OCI-LY7 (cell line): ENCODE data around the gene ZDHHC14. TPM values are rescaled to one million over a fixed set of nuclear protein-coding genes. Genes with fewer than 3 reads are reported as not detected.
"Not testable (repeated sequence)": the region's sequence is repeated elsewhere in the genome, so short reads cannot be mapped to it uniquely, and the experiment has no call there.

Source experiments
- BruUV-seq: library from RNA; stranded (reverse); fragments of 400-500 nt; replicated peaks from 2 replicates; lab custom pipeline; 2021; lab: Mats Ljungman, UMichigan
- CTCF ChIA-PET: fragments of 300-600 bp; sonication (Branson Sonifier 250); formaldehyde crosslinking; loops from one replicate; lab custom pipeline; 2022; ENCODE audit warnings: antibody characterized with exemption; ENCODE audit not compliant: unreplicated experiment; lab: Charles Lee
- POLR2A ChIA-PET: fragments of 300-600 bp; sonication (Branson Sonifier 250); formaldehyde crosslinking; loops from one replicate; lab custom pipeline; 2022; ENCODE audit warnings: antibody characterized with exemption; lab: Charles Lee
- DNase-seq: peaks from one replicate; pipeline ENCODE4 v3.0.0-alpha.2; 2015; ENCODE audit warnings: low spot score
- H2AFZ ChIP-seq: fragments of 200-600 bp; sonication (generic), shearing (Covaris generic); 2 replicates; pipeline ENCODE4 v1.6.1; 2014; ENCODE audit warnings: mild to moderate bottlenecking, antibody characterized with exemption, low read length, moderate library complexity
- H3K27ac ChIP-seq: fragments of 200-600 bp; sonication (generic); 2 replicates; pipeline ENCODE4 v1.5.1; 2014; ENCODE audit warnings: mixed run types, low read depth, mild to moderate bottlenecking, moderate library complexity, low read length, inconsistent platforms; ENCODE audit not compliant: poor library complexity, severe bottlenecking
- H3K36me3 ChIP-seq: fragments of 200-600 bp; sonication (generic); 2 replicates; pipeline ENCODE4 v1.6.1; 2014; ENCODE audit warnings: mild to moderate bottlenecking, antibody characterized with exemption, low read length, moderate library complexity, mixed read lengths; ENCODE audit not compliant: insufficient read depth
- H3K4me1 ChIP-seq: fragments of 200-600 bp; sonication (generic); 2 replicates; pipeline ENCODE4 v1.5.1; 2014; ENCODE audit warnings: mild to moderate bottlenecking, low read length; ENCODE audit not compliant: insufficient read depth, poor library complexity, severe bottlenecking
- H3K4me2 ChIP-seq: fragments of 200-600 bp; sonication (generic); 2 replicates; pipeline ENCODE4 v1.6.1; 2014; ENCODE audit warnings: mild to moderate bottlenecking, low read length
- H3K4me3 ChIP-seq: fragments of 200-600 bp; sonication (generic); 2 replicates; pipeline ENCODE4 v1.5.1; 2014; ENCODE audit warnings: mild to moderate bottlenecking, low read depth, low read length; ENCODE audit not compliant: poor library complexity, severe bottlenecking
- H3K79me2 ChIP-seq: fragments of 200-600 bp; sonication (generic); 2 replicates; pipeline ENCODE4 v1.6.1; 2016; ENCODE audit warnings: low read depth, mild to moderate bottlenecking, low read length, moderate library complexity, mixed read lengths; ENCODE audit not compliant: insufficient read depth
- H3K9me2 ChIP-seq: fragments of 200-600 bp; sonication (generic); 2 replicates; pipeline ENCODE4 v1.6.1; 2016; ENCODE audit warnings: mild to moderate bottlenecking, low read length, mixed read lengths; ENCODE audit not compliant: insufficient read depth
- H3K9me3 ChIP-seq: fragments of 200-600 bp; sonication (generic); 2 replicates; pipeline ENCODE4 v1.6.1; 2014; ENCODE audit warnings: mild to moderate bottlenecking, mixed run types, low read length, mixed read lengths
- H4K20me1 ChIP-seq: fragments of 200-600 bp; sonication (generic); 2 replicates; pipeline ENCODE4 v1.6.1; 2014; ENCODE audit warnings: mild to moderate bottlenecking, antibody characterized with exemption, low read length, moderate library complexity, mixed read lengths; ENCODE audit not compliant: insufficient read depth
- CTCF ChIP-seq: fragments of 200-600 bp; sonication (generic); conservative IDR thresholded peaks from 2 replicates; pipeline ENCODE4 v1.5.1; 2014; ENCODE audit warnings: mild to moderate bottlenecking, antibody characterized with exemption, low read length, moderate library complexity, mixed read lengths
- EZH2phosphoT487 ChIP-seq: fragments of 200-600 bp; sonication (generic); IDR thresholded peaks from 2 replicates; pipeline ENCODE4 v1.6.1; 2018; ENCODE audit warnings: low read depth, borderline replicate concordance, mild to moderate bottlenecking, mixed run types, antibody characterized with exemption, low read length, moderate library complexity, mixed read lengths
- intact Hi-C: fragments of 100-400 bp; cut with micrococcal nuclease; formaldehyde crosslinking; loops from one replicate; pipeline ENCODE4 v1.10.0; 2022; ENCODE audit not compliant: unreplicated experiment
- total RNA-seq, 2 experiments: library from RNA; depleted of rRNA in 1 of 2; stranded (reverse); fragments of >200 nt in 1 of 2; shearing (Covaris generic) in 1 of 2; gene quantifications; 2 replicates each; pipeline ENCODE4 v1.2.3, GENCODE V29; 2014 to 2022

Gene ZDHHC14
- total RNA-seq, 2 experiments from 2014 or later, result 0.69 to 3.0 TPM

DNA sequence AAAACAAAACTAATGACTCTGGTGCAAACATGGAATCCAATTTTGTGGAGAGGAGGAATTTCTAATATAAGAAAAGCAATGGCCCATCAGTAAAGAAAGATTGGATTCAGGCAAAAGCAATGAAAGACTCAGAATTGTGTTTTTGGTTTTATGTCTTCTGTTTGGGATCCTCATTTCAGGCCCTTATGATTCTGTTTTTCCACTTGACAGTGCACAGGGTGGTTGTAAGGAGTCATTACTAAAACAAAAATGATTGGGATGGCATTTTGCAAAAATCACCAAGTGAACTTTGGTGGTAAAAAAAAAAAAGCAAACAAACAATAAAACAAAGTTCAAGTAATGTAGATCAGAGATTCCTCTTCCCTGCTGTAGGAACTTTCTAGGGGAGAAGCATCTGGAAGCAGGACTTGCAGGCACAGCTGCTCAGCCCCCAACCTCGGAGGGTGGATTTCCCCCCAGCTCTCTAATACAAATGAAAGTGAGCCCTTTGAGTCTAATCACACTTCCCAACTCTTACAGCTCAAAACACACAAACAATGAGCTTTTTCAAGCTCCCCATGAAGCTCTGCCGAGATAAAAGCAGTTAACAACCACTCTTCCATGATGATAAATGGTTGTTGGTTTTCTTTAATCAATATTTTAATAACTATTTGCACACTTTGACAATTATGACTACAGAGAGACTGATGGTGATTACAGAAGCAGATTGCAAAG is 177.7 kb downstream of the ZDHHC14 start:
- Histone ChIP-seq H3K36me3 (no peaks in the 10 kb centered on the region), H3K9me3 (no peaks in the 10 kb centered on the region), H3K4me1 (peaks cover 76% of the 10 kb centered on the region), H2AFZ (peak overlapping the region; percentile 46; the same call in 1 of the 2 replicates), H3K9me2 (no peaks in the 10 kb centered on the region), H3K27ac (peak overlapping the region; percentile 79), H3K4me3 (no peak overlapping the region), H3K4me2 (peak overlapping the region; percentile 70), H3K79me2 (no peaks in the 10 kb centered on the region), H4K20me1 (no peaks in the 10 kb centered on the region)
- intact Hi-C loops, result loop anchor here (5.0 to 10.0 kb wide), 2 partner anchors 176 to 194 kb away; partner anchors contain the start of gene ZDHHC14
- TF ChIP-seq CTCF, result no peak
- no peak for TF ChIP-seq EZH2phosphoT487
- no TSS peak for BruUV-seq
- ChIA-PET POLR2A (interaction anchor here (0.7 to 2.2 kb wide), 4 partner anchors 9 to 205 kb away, joined by 3 to 24 read pairs (median 5); no protein-coding TSS in a partner anchor), CTCF (no interaction called here)
- DNase-seq, result no peak

DNA sequence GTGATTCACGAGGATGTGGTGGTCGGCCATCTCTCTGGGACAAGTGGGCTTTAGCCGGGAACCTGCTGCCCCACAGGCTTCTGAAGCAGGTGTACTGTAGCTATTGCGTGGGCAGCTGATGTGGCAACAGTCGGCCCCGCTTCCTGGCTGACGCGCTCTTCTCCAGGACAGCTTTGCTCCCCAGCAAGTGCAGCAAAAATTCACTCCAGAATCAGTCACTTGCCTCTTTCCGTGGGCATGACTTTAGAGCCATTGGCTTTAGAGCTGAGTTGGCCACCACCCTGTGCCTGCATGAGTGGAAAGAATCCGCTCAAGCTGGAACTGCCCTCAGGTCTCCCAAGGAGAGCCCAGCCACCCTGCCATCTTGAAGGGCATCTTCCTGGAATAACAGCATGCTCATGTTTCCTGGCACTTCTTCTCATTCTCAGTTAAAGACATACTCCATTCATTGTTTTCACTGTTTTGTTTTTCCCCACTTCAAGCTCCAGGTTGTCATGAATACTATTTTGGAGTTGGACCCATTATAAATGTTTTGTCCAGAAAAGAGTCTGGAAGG is 178.3 kb downstream of the ZDHHC14 start:
- Histone ChIP-seq H2AFZ (peak overlapping the region; percentile 46; the same call in 1 of the 2 replicates), H3K4me1 (peaks cover 83% of the 10 kb centered on the region), H3K9me3 (no peaks in the 10 kb centered on the region), H3K4me3 (no peak overlapping the region), H3K36me3 (no peaks in the 10 kb centered on the region), H3K79me2 (no peaks in the 10 kb centered on the region), H4K20me1 (no peaks in the 10 kb centered on the region), H3K4me2 (peak overlapping the region; percentile 70), H3K9me2 (no peaks in the 10 kb centered on the region), H3K27ac (peak overlapping the region; percentile 79)
- ChIA-PET CTCF (no interaction called here), POLR2A (interaction anchor here (0.7 to 2.2 kb wide), 4 partner anchors 9 to 34 kb away, joined by 3 to 24 read pairs (median 5); no protein-coding TSS in a partner anchor)
- intact Hi-C loops, result loop anchor here (5.0 to 10.0 kb wide), 2 partner anchors 177 to 194 kb away; partner anchors contain the start of gene ZDHHC14
- no TSS peak for BruUV-seq
- DNase-seq, result no peak
- TF ChIP-seq CTCF, result no peak
- TF ChIP-seq EZH2phosphoT487, result no peak

- CTCF ChIA-PET, H3K9me3 ChIP-seq, H3K36me3 ChIP-seq, H3K4me3 ChIP-seq, H2AFZ ChIP-seq, BruUV-seq, H4K20me1 ChIP-seq, H3K79me2 ChIP-seq, H3K9me2 ChIP-seq, DNase-seq, H3K4me2 ChIP-seq: not testable (repeated sequence)
- intact Hi-C loops, result loop anchor here (5.0 to 10.0 kb wide), 4 partner anchors 37 to 335 kb away; partner anchors contain the start of gene TMEM242
- peak overlapping the region; percentile 85 for H3K27ac ChIP-seq
- POLR2A ChIA-PET, result interaction anchor here (1.0 to 2.2 kb wide), 3 partner anchors 8 to 31 kb away, joined by 3 to 24 read pairs (median 6); no protein-coding TSS in a partner anchor
- H3K4me1 ChIP-seq, result peaks cover 91% of the 10 kb centered on the region
Measured at GRCh38 chr6:157560063-157560462, 179.1 kb downstream of the ZDHHC14 start.
